ENCODE results near the gene XK.

XK gene

DNA sequence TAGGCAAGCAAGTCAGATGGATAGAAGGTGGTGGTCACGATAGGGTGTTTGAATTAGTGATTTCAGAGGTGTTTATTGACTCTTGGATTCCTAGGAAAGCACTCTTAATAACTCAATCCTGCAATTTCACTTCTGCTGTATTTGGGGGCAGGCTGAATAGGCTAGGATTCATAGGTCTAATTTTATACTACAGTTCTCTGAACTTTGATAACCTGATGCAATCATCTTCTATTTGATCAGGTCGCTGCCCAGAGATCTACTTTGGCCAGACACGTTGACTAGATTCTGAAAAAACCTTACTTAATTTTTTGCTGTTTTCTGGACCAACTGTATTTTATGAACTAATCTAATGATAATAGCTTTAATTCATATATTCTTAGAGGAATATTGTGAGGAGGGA is 26.4 kb downstream of the XK start:
- H3K4me1 Mint-ChIP-seq (ENCODE audit: low read depth): peaks cover 5% of the 10 kb centered on the region
- H3K9me3 Mint-ChIP-seq: no peaks in the 10 kb centered on the region
- H3K36me3 Mint-ChIP-seq (ENCODE audit: low read depth): no peaks in the 10 kb centered on the region
- peaks cover 10% of the 10 kb centered on the region for H3K27me3 Mint-ChIP-seq
- H3K4me3 Mint-ChIP-seq: no peak overlapping the region
- no peak overlapping the region for H3K27ac Mint-ChIP-seq

DNA sequence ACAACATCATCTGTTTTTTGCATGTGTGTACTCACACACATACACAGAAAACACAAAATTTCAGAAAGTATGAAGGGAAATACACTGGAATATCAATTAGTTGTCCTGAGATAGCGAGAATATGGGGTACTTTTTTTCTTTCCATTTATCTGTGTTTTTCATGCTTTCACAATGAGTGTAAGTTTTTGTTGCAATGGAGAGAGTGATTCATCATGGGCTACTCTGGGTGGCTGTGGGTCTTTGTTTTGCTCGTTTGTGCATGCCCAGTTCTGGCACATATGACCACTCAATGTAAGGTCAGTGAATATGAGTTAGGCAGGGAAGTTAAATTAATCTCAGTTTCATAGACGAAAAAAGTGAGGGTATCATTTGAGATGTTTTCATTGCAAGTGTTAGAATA is 26.9 kb downstream of the XK start:
- Mint-ChIP-seq H3K27ac (no peak overlapping the region), H3K36me3 (ENCODE audit: low read depth) (no peaks in the 10 kb centered on the region), H3K4me3 (no peak overlapping the region), H3K4me1 (ENCODE audit: low read depth) (peaks cover 5% of the 10 kb centered on the region), H3K27me3 (peaks cover 10% of the 10 kb centered on the region), H3K9me3 (no peaks in the 10 kb centered on the region)

DNA sequence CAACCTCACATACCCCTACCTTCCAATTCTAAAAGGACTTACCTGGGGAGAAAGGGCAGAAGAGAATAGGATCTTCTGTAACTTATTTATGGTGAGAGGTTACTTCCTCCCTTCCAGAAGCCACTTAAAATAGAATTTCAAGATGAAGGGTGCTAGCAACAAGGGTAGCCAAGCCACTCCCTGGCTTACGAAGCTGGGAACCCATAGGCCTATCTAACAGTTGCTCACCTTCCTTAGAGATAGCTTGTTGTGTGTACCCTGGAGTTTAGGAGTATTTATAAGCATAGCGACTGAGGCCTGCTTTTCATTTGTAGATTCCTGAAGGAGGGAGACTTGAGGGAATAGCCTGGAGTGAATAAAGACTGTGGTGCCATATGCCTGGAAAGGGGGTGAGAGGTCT is 28.9 kb downstream of the XK start:
- Mint-ChIP-seq H3K27me3 (peaks cover 4% of the 10 kb centered on the region), H3K9me3 (peaks cover 7% of the 10 kb centered on the region), H3K27ac (no peak overlapping the region), H3K36me3 (ENCODE audit: low read depth) (no peaks in the 10 kb centered on the region), H3K4me3 (no peak overlapping the region), H3K4me1 (ENCODE audit: low read depth) (peaks cover 5% of the 10 kb centered on the region)

DNA sequence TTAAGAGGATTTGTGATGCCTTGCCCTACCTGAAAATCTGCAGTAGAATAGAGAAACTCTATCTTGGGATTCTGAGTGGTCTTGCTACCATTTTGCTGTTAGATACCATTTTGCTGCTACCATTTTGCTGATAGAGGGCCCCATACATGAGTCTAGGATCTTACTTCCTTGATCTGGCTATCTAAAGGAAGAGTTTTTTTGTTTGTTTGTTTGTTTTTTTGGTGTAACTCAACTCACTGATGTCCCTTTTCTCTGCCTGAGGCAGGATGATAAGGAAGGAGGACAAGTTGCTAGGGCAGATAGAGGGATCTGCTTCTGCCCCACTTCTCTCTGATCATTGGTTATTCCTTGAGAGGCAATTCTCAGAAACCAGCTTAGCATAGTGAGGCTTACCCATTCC is 31.0 kb downstream of the XK start:
- Mint-ChIP-seq H3K4me3 (no peak overlapping the region), H3K4me1 (ENCODE audit: low read depth) (peaks cover 5% of the 10 kb centered on the region), H3K27ac (no peak overlapping the region), H3K36me3 (ENCODE audit: low read depth) (no peaks in the 10 kb centered on the region), H3K27me3 (no peaks in the 10 kb centered on the region), H3K9me3 (peaks cover 7% of the 10 kb centered on the region)

DNA sequence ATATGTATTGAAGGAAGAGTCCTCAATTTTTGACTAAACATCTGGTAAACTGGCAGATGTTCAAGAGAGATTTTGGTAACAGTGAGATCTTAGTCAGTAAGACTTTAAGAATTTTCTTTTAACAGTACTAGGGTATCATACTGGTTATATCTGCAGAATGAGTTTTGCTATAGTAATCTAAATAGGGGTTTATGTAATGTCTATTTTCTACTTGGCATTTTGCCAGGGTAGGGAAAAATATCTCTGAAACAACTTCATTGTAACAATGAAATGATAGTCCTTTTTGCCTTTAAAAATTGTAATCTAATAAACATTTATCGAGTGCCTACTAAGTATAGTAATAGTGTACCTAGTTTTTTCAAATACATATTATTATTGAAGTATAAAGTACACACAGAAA is 32.1 kb downstream of the XK start:
- H3K4me3 Mint-ChIP-seq: no peak overlapping the region
- H3K9me3 Mint-ChIP-seq: peaks cover 7% of the 10 kb centered on the region
- no peaks in the 10 kb centered on the region for H3K4me1 Mint-ChIP-seq (ENCODE audit: low read depth)
- H3K27me3 Mint-ChIP-seq: peaks cover 7% of the 10 kb centered on the region
- H3K27ac Mint-ChIP-seq: no peak overlapping the region
- H3K36me3 Mint-ChIP-seq (ENCODE audit: low read depth): no peaks in the 10 kb centered on the region

DNA sequence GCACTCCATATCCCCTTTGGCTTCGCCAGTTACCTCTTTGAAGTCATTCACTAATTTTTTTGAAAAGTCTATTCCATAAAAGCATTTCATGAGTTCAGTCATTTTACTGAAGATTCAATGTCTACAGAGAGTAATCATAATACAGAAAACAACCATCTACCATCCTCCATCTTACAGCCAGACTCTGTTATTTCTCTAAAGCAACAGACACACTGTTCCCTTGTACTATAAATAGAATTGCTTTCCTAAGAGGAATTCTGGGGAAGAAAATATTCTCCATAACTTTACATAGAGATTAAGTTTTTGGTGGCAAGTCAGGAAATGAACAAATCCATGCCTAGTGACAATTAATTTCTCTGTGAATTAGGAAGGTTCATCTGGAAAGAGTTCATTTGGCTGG is 37.0 kb downstream of the XK start:
- Mint-ChIP-seq H3K27ac (peak overlapping the region; percentile 58), H3K4me1 (ENCODE audit: low read depth) (no peaks in the 10 kb centered on the region), H3K4me3 (no peak overlapping the region), H3K27me3 (peaks cover 10% of the 10 kb centered on the region), H3K36me3 (ENCODE audit: low read depth) (no peaks in the 10 kb centered on the region), H3K9me3 (peaks cover 10% of the 10 kb centered on the region)

DNA sequence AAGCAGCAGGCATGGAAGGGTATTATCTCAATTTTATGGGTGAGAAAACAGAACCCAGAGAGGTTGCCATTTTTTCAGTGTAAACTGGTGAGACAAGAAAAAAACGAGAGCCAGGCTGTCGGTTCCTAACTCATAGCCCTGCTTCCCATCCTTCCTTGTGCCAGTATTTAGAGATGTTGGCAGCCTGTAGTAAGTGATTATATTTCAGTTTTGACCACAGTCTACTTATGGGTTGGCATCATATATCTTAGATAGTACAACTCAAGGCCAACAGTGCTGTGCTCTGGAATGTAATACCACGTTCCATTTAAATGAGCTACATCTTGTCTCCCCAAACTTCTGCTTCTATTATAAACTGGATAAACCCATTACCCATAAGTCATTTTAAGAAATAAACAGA is 40.8 kb downstream of the XK start:
- no peak overlapping the region for H3K27ac Mint-ChIP-seq
- peaks cover 3% of the 10 kb centered on the region for H3K9me3 Mint-ChIP-seq
- no peaks in the 10 kb centered on the region for H3K4me1 Mint-ChIP-seq (ENCODE audit: low read depth)
- no peak overlapping the region for H3K4me3 Mint-ChIP-seq
- H3K36me3 Mint-ChIP-seq (ENCODE audit: low read depth): no peaks in the 10 kb centered on the region
- peaks cover 10% of the 10 kb centered on the region for H3K27me3 Mint-ChIP-seq

DNA sequence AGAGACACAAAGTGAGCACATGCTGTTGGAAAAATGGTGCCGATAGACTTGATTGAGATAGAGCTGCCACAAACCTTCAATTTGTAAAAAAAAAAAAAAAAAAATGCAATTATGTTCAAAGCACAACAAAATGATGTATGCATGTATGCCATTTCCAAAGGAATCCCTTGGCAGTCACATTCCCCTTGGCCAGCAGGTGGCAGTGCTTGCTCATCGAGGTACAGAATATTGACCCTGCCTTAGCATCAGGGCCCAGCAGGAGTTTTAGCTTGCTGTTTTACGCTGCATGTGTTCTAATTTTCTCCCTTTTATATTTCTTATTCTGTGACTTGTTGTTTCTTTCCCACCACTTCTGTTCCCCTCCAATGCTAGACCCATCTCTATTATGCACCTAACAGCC is 59.8 kb downstream of the XK start:
- no peaks in the 10 kb centered on the region for H3K27me3 Mint-ChIP-seq
- H3K27ac Mint-ChIP-seq: peak overlapping the region; percentile 92
- peaks cover 24% of the 10 kb centered on the region for H3K4me1 Mint-ChIP-seq (ENCODE audit: low read depth)
- H3K4me3 Mint-ChIP-seq: no peak overlapping the region
- no peaks in the 10 kb centered on the region for H3K9me3 Mint-ChIP-seq
- H3K36me3 Mint-ChIP-seq (ENCODE audit: low read depth): no peaks in the 10 kb centered on the region

DNA sequence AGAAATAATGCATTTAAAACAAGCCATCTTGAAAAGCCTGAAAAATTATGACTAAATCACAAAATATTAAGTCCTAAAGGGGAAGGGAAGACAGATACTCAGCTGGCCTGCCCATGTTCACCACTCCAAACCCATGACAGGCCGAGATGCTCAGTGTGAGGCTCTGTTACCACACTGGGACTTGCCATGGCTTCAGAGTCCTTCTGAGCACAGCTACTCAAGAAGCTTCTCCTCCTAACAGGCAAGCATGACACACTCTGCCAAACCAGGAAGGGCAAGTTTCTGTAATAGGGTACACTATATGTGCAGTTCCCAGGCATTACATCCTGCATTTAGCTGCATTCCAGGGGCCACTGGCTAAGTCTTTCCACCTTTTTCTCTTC is 60.2 kb downstream of the XK start:
- Mint-ChIP-seq H3K27ac (peak overlapping the region; percentile 92), H3K9me3 (no peaks in the 10 kb centered on the region), H3K27me3 (no peaks in the 10 kb centered on the region), H3K4me1 (ENCODE audit: low read depth) (peaks cover 24% of the 10 kb centered on the region), H3K4me3 (no peak overlapping the region), H3K36me3 (ENCODE audit: low read depth) (no peaks in the 10 kb centered on the region)

DNA sequence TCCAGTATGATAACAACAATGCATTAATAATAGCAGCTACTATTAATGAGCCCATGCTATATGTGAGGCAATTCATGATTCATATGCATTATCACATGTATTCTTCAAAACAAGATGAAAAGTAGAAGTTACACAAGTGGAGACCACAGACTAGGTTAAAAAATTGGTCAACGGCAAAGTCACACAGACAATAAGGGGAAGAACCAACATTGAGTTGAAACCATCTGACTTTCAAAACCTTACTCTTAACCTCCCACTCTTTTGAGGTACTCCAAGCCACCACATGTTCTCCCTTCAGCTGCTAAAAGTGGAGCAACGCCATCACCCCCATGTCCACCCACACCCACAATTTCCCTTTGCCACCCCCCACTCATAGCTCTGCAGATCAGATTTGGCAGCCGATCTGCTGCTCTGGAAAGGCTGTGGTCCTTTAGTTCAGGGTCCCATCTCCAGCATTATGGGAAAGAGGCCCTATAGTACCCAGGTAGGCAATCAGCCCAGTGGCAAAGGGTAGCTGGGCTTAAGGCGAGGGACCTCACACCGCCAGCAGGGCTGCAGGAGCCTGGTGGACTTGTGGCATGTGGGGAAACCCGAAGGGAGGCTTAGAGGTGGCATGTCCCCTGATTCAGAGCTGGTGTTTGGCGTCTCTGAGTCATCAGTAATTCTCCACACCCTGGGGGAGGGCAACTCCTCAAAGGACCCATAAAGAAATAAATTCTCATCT is 60.8 kb downstream of the XK start:
- H3K36me3 Mint-ChIP-seq (ENCODE audit: low read depth): no peaks in the 10 kb centered on the region
- H3K27ac Mint-ChIP-seq: peak overlapping the region; percentile 92
- H3K4me3 Mint-ChIP-seq: no peak overlapping the region
- H3K4me1 Mint-ChIP-seq (ENCODE audit: low read depth): peaks cover 25% of the 10 kb centered on the region
- no peaks in the 10 kb centered on the region for H3K9me3 Mint-ChIP-seq
- H3K27me3 Mint-ChIP-seq: no peaks in the 10 kb centered on the region

DNA sequence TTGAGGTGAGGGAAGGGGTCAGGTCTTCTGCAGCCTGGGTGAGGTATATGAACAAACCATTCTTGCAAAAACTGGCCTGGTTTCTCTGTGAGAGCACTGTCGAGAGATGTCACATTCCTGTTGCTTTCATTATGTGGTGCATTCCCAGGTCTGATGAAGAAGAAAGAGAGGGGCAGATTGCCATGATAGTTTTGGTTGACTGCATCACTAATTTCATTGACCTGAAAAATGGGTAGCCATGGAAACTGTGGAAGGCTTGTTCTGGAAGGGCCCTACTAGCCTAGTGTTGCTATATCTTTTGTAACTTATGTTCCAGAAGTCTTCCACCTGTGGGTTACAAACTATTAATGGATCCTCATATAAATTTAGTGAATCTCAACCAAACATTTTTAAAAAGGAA is 61.4 kb downstream of the XK start:
- Mint-ChIP-seq H3K27ac (peak overlapping the region; percentile 89), H3K27me3 (no peaks in the 10 kb centered on the region), H3K4me3 (no peak overlapping the region), H3K36me3 (ENCODE audit: low read depth) (no peaks in the 10 kb centered on the region), H3K4me1 (ENCODE audit: low read depth) (peaks cover 29% of the 10 kb centered on the region), H3K9me3 (no peaks in the 10 kb centered on the region)

DNA sequence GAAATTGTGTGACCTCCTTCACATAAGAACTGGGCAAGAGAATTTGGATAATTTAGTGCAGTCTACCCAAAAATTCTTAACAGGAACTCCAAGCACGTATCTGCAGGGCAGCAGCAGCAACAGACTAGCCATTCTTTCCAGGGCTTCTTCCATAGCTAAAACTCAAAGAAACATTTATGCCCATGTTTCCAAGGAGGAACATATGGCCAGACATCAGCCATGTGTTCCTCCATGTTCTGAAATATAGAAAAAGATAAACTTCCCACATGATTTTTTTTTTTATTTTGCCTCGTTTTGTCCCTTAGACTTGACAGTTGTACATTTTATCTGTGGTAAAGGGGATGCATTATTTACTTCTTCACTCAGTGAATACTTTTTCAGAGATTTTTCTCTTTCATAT is 66.7 kb downstream of the XK start:
- H3K36me3 Mint-ChIP-seq (ENCODE audit: low read depth): no peaks in the 10 kb centered on the region
- peaks cover 9% of the 10 kb centered on the region for H3K4me1 Mint-ChIP-seq (ENCODE audit: low read depth)
- no peaks in the 10 kb centered on the region for H3K27me3 Mint-ChIP-seq
- H3K4me3 Mint-ChIP-seq: no peak overlapping the region
- no peak overlapping the region for H3K27ac Mint-ChIP-seq
- no peaks in the 10 kb centered on the region for H3K9me3 Mint-ChIP-seq

DNA sequence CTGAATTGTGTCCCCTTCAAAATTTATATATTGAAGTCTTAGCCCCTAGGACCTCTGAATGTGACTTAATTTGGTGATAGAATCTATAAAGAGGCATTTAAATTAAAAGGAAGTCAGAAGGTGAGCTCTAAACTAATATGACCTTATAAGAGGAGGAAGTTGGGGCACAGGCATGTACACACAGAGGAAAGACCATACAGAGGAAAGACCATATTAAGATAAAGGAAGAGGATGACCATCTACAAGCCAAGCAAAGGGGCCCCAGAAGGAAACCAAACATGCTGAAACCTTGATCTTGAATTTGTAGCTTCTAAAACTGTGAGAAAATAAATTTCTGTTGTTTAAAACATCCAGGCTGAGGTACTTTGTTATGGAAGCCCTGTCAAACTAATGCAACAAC is 67.3 kb downstream of the XK start:
- no peak overlapping the region for H3K4me3 Mint-ChIP-seq
- H3K4me1 Mint-ChIP-seq (ENCODE audit: low read depth): peaks cover 8% of the 10 kb centered on the region
- H3K27me3 Mint-ChIP-seq: no peaks in the 10 kb centered on the region
- no peaks in the 10 kb centered on the region for H3K9me3 Mint-ChIP-seq
- no peaks in the 10 kb centered on the region for H3K36me3 Mint-ChIP-seq (ENCODE audit: low read depth)
- peak overlapping the region; percentile 83 for H3K27ac Mint-ChIP-seq

DNA sequence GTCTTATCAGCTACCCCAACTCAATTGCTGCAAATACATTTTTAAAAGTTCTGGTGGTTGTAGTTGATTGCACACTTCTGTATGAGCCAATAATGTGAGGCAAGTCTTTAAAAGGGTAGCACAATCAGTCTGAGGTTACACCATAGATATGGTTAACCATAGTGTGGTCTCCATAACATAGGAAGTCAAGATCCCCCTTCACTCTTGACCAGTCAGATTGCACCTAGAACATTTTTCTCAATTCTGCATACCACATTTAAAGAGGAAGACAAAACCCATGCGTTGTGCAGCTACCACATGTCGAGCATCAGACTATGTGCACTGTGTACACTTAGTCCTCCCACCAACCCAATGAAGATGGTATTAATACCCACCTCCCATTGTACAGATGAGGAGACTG is 67.8 kb downstream of the XK start:
- Mint-ChIP-seq H3K36me3 (ENCODE audit: low read depth) (no peaks in the 10 kb centered on the region), H3K27me3 (no peaks in the 10 kb centered on the region), H3K4me3 (peak overlapping the region; percentile 7), H3K4me1 (ENCODE audit: low read depth) (peaks cover 6% of the 10 kb centered on the region), H3K27ac (peak overlapping the region; percentile 83), H3K9me3 (no peaks in the 10 kb centered on the region)

DNA sequence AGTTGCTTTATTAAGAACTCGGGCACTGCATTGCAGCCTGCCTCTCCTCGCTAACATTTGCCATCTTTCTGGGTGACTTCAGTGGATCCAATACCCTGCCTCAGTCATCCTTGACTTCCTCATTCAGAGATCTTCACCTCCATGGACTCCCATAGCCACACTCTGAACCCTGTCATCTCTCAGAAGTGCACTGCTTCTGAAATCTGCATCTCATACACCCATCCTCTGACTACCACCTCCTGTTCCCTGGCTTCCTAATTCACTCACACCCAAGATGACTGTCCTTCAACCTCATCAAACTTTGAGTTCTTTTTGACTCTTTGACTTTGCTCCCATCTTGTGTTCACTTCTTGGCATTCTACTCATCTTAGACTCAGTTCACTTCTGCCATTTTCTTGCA is 68.9 kb downstream of the XK start:
- no peak overlapping the region for H3K4me3 Mint-ChIP-seq
- no peaks in the 10 kb centered on the region for H3K27me3 Mint-ChIP-seq
- H3K4me1 Mint-ChIP-seq (ENCODE audit: low read depth): peaks cover 8% of the 10 kb centered on the region
- no peaks in the 10 kb centered on the region for H3K9me3 Mint-ChIP-seq
- H3K27ac Mint-ChIP-seq: no peak overlapping the region
- no peaks in the 10 kb centered on the region for H3K36me3 Mint-ChIP-seq (ENCODE audit: low read depth)

DNA sequence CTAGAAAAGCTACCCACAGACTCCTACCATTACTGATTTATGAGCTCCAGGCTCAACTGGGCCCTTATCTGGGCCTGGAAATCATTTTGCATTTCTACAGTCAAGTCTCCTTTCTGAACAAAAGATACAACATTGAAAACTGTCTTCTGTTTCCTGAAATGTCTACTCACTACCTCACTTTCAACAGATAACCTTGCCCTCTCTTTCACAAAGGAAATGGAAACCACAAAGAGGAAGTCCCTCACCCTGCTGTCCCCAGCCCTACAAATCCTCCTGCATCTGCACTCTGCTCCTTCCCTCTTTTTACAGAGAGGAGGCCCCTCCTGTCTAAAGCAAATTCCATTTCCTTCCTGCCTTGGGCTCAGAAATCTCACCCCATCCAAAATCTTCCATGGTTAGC is 69.4 kb downstream of the XK start:
- Mint-ChIP-seq H3K4me1 (ENCODE audit: low read depth) (peaks cover 12% of the 10 kb centered on the region), H3K36me3 (ENCODE audit: low read depth) (no peaks in the 10 kb centered on the region), H3K9me3 (no peaks in the 10 kb centered on the region), H3K27ac (no peak overlapping the region), H3K27me3 (no peaks in the 10 kb centered on the region), H3K4me3 (no peak overlapping the region)
